NT2/D1 (cell line): ENCODE measurements around the gene CARD11.

Source experiments
- SUZ12 ChIP-seq: IDR thresholded peaks from 2 replicates; pipeline ENCODE4 v1.6.1; 2011; ENCODE audit not compliant: insufficient read length, insufficient read depth; ENCODE audit errors: extremely low read depth
- YY1 ChIP-seq: IDR thresholded peaks from 2 replicates; pipeline ENCODE4 v1.6.1; 2011; ENCODE audit not compliant: insufficient read length, insufficient read depth

DNA sequence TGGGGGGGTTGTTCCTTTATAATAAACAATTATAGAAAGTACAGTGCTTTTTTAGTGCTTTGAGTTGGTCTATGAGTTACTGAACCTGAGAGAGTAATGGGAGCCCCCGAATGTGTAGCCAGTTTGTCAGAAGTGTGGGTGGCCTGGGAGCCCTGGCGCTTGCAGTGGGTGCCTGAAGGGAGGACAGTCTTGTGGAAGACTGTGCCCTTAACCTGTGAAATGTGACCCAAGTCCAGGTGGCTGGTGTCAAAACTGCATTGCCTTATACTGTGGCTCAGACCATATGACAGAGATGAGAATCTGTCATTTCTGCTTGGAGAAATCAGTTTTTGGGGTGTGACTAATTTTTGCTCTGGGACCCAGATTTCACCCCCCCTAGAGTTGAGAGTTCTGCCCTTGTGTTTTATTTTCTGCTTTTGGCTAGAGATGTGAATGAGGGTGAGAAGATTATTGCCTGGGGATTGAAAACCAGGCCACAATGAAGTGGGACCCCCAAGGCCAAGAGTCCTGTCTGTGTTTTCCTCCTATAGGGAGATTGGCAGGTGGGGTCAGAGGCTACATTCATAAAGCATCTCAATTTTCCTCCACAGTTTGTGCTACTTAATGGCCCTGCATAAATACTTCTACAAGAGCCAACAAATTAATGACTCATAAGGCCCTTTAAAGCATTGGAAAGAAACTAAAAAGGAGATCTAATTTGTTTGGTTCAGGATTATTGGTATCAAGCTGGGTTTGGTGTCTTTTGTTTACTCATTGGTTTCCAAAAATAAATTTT, 24.1 kb upstream of the CARD11 start:
- TF ChIP-seq SUZ12, result no peak
- no peak for TF ChIP-seq YY1
